ENCODE results near the gene EPB41L2.

EPB41L2 gene

GRCh38 chr6:130937942-130938604, 125.0 kb downstream of the EPB41L2 start:
- TF ChIP-seq CTCF (IDR thresholded peaks at IDR 0.05) = no peak

GRCh38 chr6:130936933-130937332, 126.1 kb downstream of the EPB41L2 start:
- TF ChIP-seq CTCF (IDR thresholded peaks at IDR 0.05) = no peak

- TF ChIP-seq CTCF (IDR thresholded peaks at IDR 0.05) = no peak
These were observed 127.1 kb downstream of the EPB41L2 start for GRCh38 chr6:130935978-130936377.

GRCh38 chr6:130934848-130935585, 128.0 kb downstream of the EPB41L2 start:
- no peak for TF ChIP-seq CTCF (IDR thresholded peaks at IDR 0.05)

GRCh38 chr6:130933712-130934200, 129.3 kb downstream of the EPB41L2 start:
- no peak for TF ChIP-seq CTCF (IDR thresholded peaks at IDR 0.05)

GRCh38 chr6:130932921-130933320, 130.1 kb downstream of the EPB41L2 start:
- no peak for TF ChIP-seq CTCF (IDR thresholded peaks at IDR 0.05)

- no peak for TF ChIP-seq CTCF (IDR thresholded peaks at IDR 0.05)
These were observed 130.6 kb downstream of the EPB41L2 start for GRCh38 chr6:130932438-130932837.
